Neural cell (in vitro differentiated cells): ENCODE results near the gene HTRA2. TPM values are rescaled to one million over a fixed set of nuclear protein-coding genes. Genes with fewer than 3 reads are reported as not detected.

ENCODE experiments used
- H2AFZ ChIP-seq: fragments of 200-600, 300-800 bp; sonication (generic), shearing (Covaris generic); 2 replicates; pipeline ENCODE4 v1.6.0; 2014; ENCODE audit warnings: low read depth, mild to moderate bottlenecking, antibody characterized with exemption, low read length, moderate library complexity
- H3F3A ChIP-seq: fragments of 200-600 bp; shearing (Covaris generic); 2 replicates; pipeline ENCODE4 v1.6.1; 2016; ENCODE audit warnings: mild to moderate bottlenecking, moderate library complexity, mixed read lengths, antibody characterized with exemption, low read length; ENCODE audit not compliant: insufficient read depth, poor library complexity, severe bottlenecking
- H3K27ac ChIP-seq: fragments of 200-600, 300-800 bp; sonication (generic), shearing (Covaris generic); 2 replicates; pipeline ENCODE4 v1.5.1; 2014; ENCODE audit warnings: mild to moderate bottlenecking, low read length, moderate library complexity
- H3K27me3 ChIP-seq: fragments of 300-800, 200-600 bp; sonication (generic), shearing (Covaris generic); 2 replicates; pipeline ENCODE4 v1.6.0; 2014; ENCODE audit warnings: mild to moderate bottlenecking, low read depth, low read length, moderate library complexity; ENCODE audit not compliant: insufficient read depth
- H3K36me3 ChIP-seq: fragments of 300-800, 200-600 bp; sonication (generic), shearing (Covaris generic); 2 replicates; pipeline ENCODE4 v1.5.1; 2014; ENCODE audit warnings: mild to moderate bottlenecking, antibody characterized with exemption, low read length, moderate library complexity; ENCODE audit not compliant: insufficient read depth
- H3K4me2 ChIP-seq: fragments of 300-800, 200-600 bp; sonication (generic), shearing (Covaris generic); 2 replicates; pipeline ENCODE4 v1.6.0; 2014; ENCODE audit warnings: mild to moderate bottlenecking, low read length
- H3K4me3 ChIP-seq: fragments of 300-800, 200-600 bp; sonication (generic), shearing (Covaris generic); 2 replicates; pipeline ENCODE4 v1.5.1; 2014; ENCODE audit warnings: mild to moderate bottlenecking, low read length, moderate library complexity
- H3K79me2 ChIP-seq: fragments of 200-600 bp; shearing (Covaris generic); replicated peaks from 2 replicates; pipeline ENCODE4 v1.6.0; 2014; ENCODE audit warnings: mild to moderate bottlenecking, low read length, moderate library complexity; ENCODE audit not compliant: insufficient read depth
- H3K9ac ChIP-seq: fragments of 300-800, 200-600 bp; sonication (generic), shearing (Covaris generic); 2 replicates; pipeline ENCODE4 v1.6.1; 2016; ENCODE audit warnings: mild to moderate bottlenecking, low read length, mixed read lengths
- H3K9me2 ChIP-seq: fragments of 200-600 bp; shearing (Covaris generic); 2 replicates; pipeline ENCODE4 v1.6.1; 2016; ENCODE audit warnings: mild to moderate bottlenecking, low read length, mixed read lengths; ENCODE audit not compliant: insufficient read depth
- H3K9me3 ChIP-seq: fragments of 200-600, 300-800 bp; sonication (generic), shearing (Covaris generic); 2 replicates; pipeline ENCODE4 v1.6.1; 2016; ENCODE audit warnings: mild to moderate bottlenecking, mixed run types, low read length, moderate library complexity, mixed read lengths
- H4K20me1 ChIP-seq: fragments of 200-600 bp; shearing (Covaris generic); 2 replicates; pipeline ENCODE4 v1.6.1; 2016; ENCODE audit warnings: mild to moderate bottlenecking, mixed run types; ENCODE audit not compliant: insufficient read depth
- EP300 ChIP-seq: fragments of 450-650 bp; conservative IDR thresholded peaks from 2 replicates; pipeline ENCODE4 v1.6.1; 2014; ENCODE audit warnings: antibody characterized with exemption, mild to moderate bottlenecking, moderate library complexity; ENCODE audit not compliant: poor library complexity, severe bottlenecking
- EZH2 ChIP-seq: fragments of 200-600, 300-800 bp; shearing (Covaris generic), sonication (generic); IDR thresholded peaks from 2 replicates; pipeline ENCODE4 v1.6.1; 2014; ENCODE audit warnings: antibody characterized with exemption, low read length, borderline replicate concordance, mild to moderate bottlenecking; ENCODE audit not compliant: insufficient read depth, poor library complexity, severe bottlenecking
- MXI1 ChIP-seq: fragments of 450-650 bp; conservative IDR thresholded peaks from 2 replicates; pipeline ENCODE4 v1.6.1; 2014; ENCODE audit warnings: antibody characterized with exemption, mild to moderate bottlenecking; ENCODE audit not compliant: poor library complexity, severe bottlenecking
- POLR2AphosphoS5 ChIP-seq: IDR thresholded peaks from 2 replicates; pipeline ENCODE4 v1.6.1; 2012
- RAD21 ChIP-seq: fragments of 450-650 bp; conservative IDR thresholded peaks from 2 replicates; pipeline ENCODE4 v1.6.1; 2014; ENCODE audit warnings: antibody characterized with exemption, mild to moderate bottlenecking, moderate library complexity
- SMC3 ChIP-seq: fragments of 450-650 bp; conservative IDR thresholded peaks from 2 replicates; pipeline ENCODE4 v1.6.1; 2014; ENCODE audit warnings: antibody characterized with exemption, mild to moderate bottlenecking, moderate library complexity; ENCODE audit not compliant: poor library complexity
- TAF1 ChIP-seq: IDR thresholded peaks from 2 replicates; pipeline ENCODE4 v1.6.1; 2012; ENCODE audit warnings: low read depth
- polyA plus RNA-seq: library from polyadenylated mRNA; depleted of rRNA; stranded (reverse); fragments of >200 nt; gene quantifications from 2 replicates; pipeline ENCODE4 v1.2.3, GENCODE V29; 2014
- TF ChIP-seq, protein P1 (sequence below): IDR thresholded peaks from 2 replicates; pipeline ENCODE4 v1.6.1; 2012; ENCODE audit warnings: borderline replicate concordance
- TF ChIP-seq, protein P2 (sequence below): fragments of 450-650 bp; IDR thresholded peaks from 2 replicates; pipeline ENCODE4 v1.5.1; 2014; ENCODE audit warnings: antibody characterized with exemption, mild to moderate bottlenecking, moderate library complexity; ENCODE audit not compliant: poor library complexity, severe bottlenecking

HTRA2 gene
- polyA plus RNA-seq, 1 donor from 2014 or later: 126 TPM

DNA sequence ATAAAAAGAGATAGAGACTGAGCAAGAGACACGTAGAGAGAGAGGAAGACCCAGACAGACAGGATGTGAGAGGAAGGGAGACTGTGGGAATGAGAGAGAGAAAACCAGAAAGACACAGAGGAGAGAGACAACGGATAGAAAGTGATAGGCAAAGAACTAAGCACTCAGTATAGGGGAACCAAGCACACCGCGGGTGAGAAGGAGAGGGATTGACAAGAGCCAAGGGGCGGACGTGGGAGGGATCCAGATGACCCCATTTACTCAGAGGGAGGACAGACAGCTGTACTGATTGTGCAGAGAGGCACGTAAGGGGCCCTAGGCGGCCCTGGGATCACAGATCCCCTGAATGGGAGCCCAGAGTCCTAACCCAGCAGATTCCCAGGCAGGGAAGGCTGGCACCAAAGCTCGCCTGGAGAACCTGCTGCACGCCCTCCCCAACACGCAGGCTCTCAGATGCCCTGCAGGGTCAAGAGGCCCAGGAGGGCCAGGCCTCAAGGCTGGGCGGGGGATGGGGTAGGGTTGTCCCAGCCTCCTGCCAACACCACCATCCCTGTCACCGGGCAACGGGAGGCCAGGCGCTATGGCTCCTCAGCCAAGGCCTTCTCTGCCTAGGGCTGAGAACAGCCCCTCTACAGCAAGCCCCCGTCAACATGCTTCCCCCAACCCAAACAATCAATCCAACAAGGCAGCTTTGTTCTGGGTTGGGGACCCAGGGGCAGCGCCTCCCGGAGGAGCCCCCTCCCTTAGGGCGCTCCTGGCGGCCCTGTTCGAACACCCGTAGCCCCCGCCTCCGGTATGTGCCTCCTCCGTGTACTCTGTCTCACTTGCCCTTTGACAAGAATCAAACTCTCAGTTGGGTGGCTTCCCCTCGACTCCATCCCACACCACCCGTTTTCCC, 23.4 kb downstream of the HTRA2 start:
- Histone ChIP-seq H3K9me3 (no peaks in the 10 kb centered on the region), H3K79me2 (no peaks in the 10 kb centered on the region), H3K4me2 (peak overlapping the region; percentile 48), H4K20me1 (no peaks in the 10 kb centered on the region), H3K9me2 (no peaks in the 10 kb centered on the region), H2AFZ (peak overlapping the region; percentile 79), H3F3A (no peaks in the 10 kb centered on the region), H3K27me3 (peaks cover 47% of the 10 kb centered on the region), H3K36me3 (no peaks in the 10 kb centered on the region), H3K27ac (peak overlapping the region; percentile 39), H3K9ac (peak overlapping the region; percentile 72), H3K4me3 (peak overlapping the region; percentile 81)
- TF ChIP-seq EP300: no peak
- TF ChIP-seq RAD21: no peak
- TF ChIP-seq, protein P1, sequence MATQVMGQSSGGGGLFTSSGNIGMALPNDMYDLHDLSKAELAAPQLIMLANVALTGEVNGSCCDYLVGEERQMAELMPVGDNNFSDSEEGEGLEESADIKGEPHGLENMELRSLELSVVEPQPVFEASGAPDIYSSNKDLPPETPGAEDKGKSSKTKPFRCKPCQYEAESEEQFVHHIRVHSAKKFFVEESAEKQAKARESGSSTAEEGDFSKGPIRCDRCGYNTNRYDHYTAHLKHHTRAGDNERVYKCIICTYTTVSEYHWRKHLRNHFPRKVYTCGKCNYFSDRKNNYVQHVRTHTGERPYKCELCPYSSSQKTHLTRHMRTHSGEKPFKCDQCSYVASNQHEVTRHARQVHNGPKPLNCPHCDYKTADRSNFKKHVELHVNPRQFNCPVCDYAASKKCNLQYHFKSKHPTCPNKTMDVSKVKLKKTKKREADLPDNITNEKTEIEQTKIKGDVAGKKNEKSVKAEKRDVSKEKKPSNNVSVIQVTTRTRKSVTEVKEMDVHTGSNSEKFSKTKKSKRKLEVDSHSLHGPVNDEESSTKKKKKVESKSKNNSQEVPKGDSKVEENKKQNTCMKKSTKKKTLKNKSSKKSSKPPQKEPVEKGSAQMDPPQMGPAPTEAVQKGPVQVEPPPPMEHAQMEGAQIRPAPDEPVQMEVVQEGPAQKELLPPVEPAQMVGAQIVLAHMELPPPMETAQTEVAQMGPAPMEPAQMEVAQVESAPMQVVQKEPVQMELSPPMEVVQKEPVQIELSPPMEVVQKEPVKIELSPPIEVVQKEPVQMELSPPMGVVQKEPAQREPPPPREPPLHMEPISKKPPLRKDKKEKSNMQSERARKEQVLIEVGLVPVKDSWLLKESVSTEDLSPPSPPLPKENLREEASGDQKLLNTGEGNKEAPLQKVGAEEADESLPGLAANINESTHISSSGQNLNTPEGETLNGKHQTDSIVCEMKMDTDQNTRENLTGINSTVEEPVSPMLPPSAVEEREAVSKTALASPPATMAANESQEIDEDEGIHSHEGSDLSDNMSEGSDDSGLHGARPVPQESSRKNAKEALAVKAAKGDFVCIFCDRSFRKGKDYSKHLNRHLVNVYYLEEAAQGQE: no peak
- TF ChIP-seq MXI1: no peak
- no peak for TF ChIP-seq SMC3
- TF ChIP-seq, protein P2, sequence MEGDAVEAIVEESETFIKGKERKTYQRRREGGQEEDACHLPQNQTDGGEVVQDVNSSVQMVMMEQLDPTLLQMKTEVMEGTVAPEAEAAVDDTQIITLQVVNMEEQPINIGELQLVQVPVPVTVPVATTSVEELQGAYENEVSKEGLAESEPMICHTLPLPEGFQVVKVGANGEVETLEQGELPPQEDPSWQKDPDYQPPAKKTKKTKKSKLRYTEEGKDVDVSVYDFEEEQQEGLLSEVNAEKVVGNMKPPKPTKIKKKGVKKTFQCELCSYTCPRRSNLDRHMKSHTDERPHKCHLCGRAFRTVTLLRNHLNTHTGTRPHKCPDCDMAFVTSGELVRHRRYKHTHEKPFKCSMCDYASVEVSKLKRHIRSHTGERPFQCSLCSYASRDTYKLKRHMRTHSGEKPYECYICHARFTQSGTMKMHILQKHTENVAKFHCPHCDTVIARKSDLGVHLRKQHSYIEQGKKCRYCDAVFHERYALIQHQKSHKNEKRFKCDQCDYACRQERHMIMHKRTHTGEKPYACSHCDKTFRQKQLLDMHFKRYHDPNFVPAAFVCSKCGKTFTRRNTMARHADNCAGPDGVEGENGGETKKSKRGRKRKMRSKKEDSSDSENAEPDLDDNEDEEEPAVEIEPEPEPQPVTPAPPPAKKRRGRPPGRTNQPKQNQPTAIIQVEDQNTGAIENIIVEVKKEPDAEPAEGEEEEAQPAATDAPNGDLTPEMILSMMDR: no peak
- no peak for TF ChIP-seq TAF1
- no peak for TF ChIP-seq EZH2
- no peak for TF ChIP-seq POLR2AphosphoS5

DNA sequence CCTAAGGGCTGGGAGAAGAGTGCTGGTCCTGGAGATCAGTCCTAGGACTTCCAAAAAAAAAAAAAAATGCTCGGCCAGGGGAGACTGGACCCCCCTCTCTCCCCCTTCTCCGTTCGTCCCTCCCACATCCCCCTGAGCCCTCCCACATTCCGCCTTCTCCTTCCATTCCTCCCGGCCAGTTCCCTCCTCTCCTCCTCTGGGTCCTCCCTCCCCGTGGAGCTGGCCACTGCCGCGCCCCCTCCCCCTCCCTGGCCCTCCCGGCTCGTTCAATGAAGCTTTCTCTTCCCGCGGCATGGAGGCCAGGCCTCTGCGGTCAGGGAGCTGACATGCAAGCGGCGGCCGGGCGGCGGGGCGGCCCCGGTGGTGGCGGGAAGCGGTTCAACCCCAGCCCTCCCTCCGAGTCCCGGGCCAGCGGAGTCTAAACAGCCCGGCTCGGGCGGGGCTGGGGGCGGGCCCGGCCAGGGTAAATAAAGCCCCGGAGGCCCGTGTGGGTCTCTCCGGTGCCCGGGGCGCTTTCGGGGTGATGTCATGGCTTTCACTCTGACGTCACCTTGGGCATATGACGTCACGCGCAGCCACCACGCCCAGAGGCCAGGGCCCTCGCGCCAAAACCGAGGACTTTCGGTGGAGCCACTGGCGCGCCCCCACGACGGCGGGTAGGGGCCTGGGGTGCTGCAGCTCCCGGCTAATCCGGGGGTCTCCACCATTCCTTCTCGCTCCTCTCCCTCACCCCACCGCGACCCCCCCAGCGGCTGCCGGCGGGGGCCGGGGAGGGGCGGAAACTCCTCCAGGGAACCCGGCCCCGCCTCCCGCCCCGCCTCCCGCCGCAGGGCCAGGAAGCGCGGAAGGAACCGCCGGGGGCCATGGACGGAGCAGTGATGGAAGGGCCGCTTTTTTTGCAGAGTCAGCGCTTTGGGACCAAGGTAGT, 24.4 kb downstream of the HTRA2 start, which contains the start of the genes DOK1 and LOXL3:
Gene DOK1, plus strand, starts transcription at position 829 of the 928 bp plus-strand sequence. Its CDS starts 35 bp downstream, at position 864.
Gene LOXL3, minus strand, starts transcription at position 51 of the 928 bp plus-strand sequence. CDS start 1,308 bp downstream, outside the sequence.
- Histone ChIP-seq H2AFZ (peak within 1 kb of the TSS; percentile 79), H3K4me3 (peak within 1 kb of the TSS; percentile 81), H3K9ac (peak within 1 kb of the TSS; percentile 72), H3K9me2 (no peaks in the 10 kb centered on the region), H4K20me1 (no peaks in the 10 kb centered on the region), H3K79me2 (no peaks in the 10 kb centered on the region), H3K9me3 (no peaks in the 10 kb centered on the region), H3K4me2 (peak within 1 kb of the TSS; percentile 48), H3K36me3 (no peaks in the 10 kb centered on the region), H3F3A (no peaks in the 10 kb centered on the region), H3K27me3 (peaks cover 37% of the 10 kb centered on the region), H3K27ac (peak within 1 kb of the TSS; percentile 39)
- TF ChIP-seq, protein P1: peak; percentile 15
- TF ChIP-seq EZH2 (no peak), EP300 (peak; percentile 32), SMC3 (no peak), RAD21 (no peak)
